Psoas muscle (tissue), 8 donors: ENCODE results near the gene TRPV3. TPM values are rescaled to one million over a fixed set of nuclear protein-coding genes. Genes with fewer than 3 reads are reported as not detected.
"Not testable (repeated sequence)": the region's sequence is repeated elsewhere in the genome, so short reads cannot be mapped to it uniquely, and the experiment has no call there.

Source experiments
- ATAC-seq, 4 donors: fragments of 200-7000 bp; cut with Tn5 transposase; one replicate each; pipeline ENCODE4 v1.9.1; 2020; ENCODE audit warnings: moderate library complexity in 3 of 4, mild to moderate bottlenecking in 2 of 4
- DNase-seq, 2 donors: peaks; one replicate each; pipeline ENCODE4 v3.0.0-alpha.2; 2020
- H3K27ac ChIP-seq: fragments of 200-600 bp; one replicate; pipeline ENCODE4 v1.8.0; 2022
- H3K27me3 ChIP-seq, 3 donors: fragments of 200-600 bp in 1 of 3; one replicate each; pipeline versions ENCODE4 v1.6.1 to v1.8.0; 2013 to 2022; ENCODE audit warnings: low read length in 2 of 3, mild to moderate bottlenecking in 2 of 3, moderate library complexity in 1 of 3; ENCODE audit not compliant: insufficient read depth in 3 of 3
- H3K36me3 ChIP-seq, 2 donors: fragments of 200-600 bp in 1 of 2; one replicate each; pipeline versions ENCODE4 v1.6.1 to v1.8.0; 2013 to 2022; ENCODE audit warnings: low read depth in 1 of 2, mild to moderate bottlenecking in 1 of 2, moderate library complexity in 1 of 2; ENCODE audit not compliant: insufficient read depth in 1 of 2
- H3K4me1 ChIP-seq: fragments of 200-600 bp; one replicate; pipeline ENCODE4 v1.8.0; 2022
- H3K4me3 ChIP-seq: fragments of 200-600 bp; one replicate; pipeline ENCODE4 v1.8.0; 2022; ENCODE audit warnings: mild to moderate bottlenecking
- H3K9me3 ChIP-seq: fragments of 200-600 bp; one replicate; pipeline ENCODE4 v1.8.0; 2022
- CTCF ChIP-seq: fragments of 200-600 bp; IDR thresholded peaks from one replicate; pipeline ENCODE4 v1.8.0; 2022; ENCODE audit warnings: antibody characterized with exemption
- WGBS, 3 donors: extraction: QIAGEN DNeasy Blood & Tissue Kit; methylation state at CpG; one replicate each; pipeline versions ENCODE4 v1.1.6 to v1.1.7; 2013; 5-methylcytosine and 5-hydroxymethylcytosine counted together
- intact Hi-C, 2 donors: fragments of 100-400 bp; cut with DNase I; formaldehyde crosslinking; loops; one replicate each; pipeline versions ENCODE4 v1.11.0 to v1.14.2; 2022
- polyA plus RNA-seq, 3 donors: library from polyadenylated mRNA; stranded (reverse); fragments of 200-250 nt; gene quantifications; one replicate each; pipeline ENCODE4 v1.2.3, GENCODE V29; 2013
- total RNA-seq, 4 donors: library from RNA; stranded (reverse); fragmentation: NEBNext Ultra II Directional in 2 of 4; extraction: Animal tissue kit (Norgen Biotek cat#: 25700) in 2 of 4; gene quantifications; one replicate each; pipeline versions ENCODE4 v1.2.1 to v1.2.4, GENCODE V29; 2021 to 2023
- donor health status: healthy with polysubstance abuse.
- donor health status: DM: no; HTN: no; CAD: no; lungs with moderate emphysema.
- donor health status: Bipolar disorder and iron deficiency.
- donor health status: healthy.
- donor health status: DM: yes; HTN: yes; CAD: no.
- donor health status: DM: no; HTN: no; CAD: no.
- donor health status: DM: no; HTN: no; CAD: no.
- donor health status: DM: yes; HTN: yes; CAD: no.

Gene TRPV3
- total and polyA plus RNA-seq, 7 donors: 0.32 to 10.1 (median 0.71) TPM

- H3K9me3 ChIP-seq: no peaks in the 10 kb centered on the region
- no peak overlapping the region for H3K27ac ChIP-seq
- intact Hi-C loops: no loop called here
- DNase-seq (no peak), ATAC-seq (no peak)
- 93 to 97% (median 94%) methylated on average over 5 of the region's 5 CpGs for WGBS, 3 donors
- H3K4me3 ChIP-seq: no peak overlapping the region
- TF ChIP-seq CTCF: no peak
- no peaks in the 10 kb centered on the region for H3K4me1 ChIP-seq
- no peaks in the 10 kb centered on the region for H3K27me3 ChIP-seq
- no peaks in the 10 kb centered on the region for H3K36me3 ChIP-seq
These were observed 30.1 kb downstream of the TRPV3 start for GRCh38 chr17:3527468-3527867.

- DNase-seq: no peak
- Histone ChIP-seq H3K9me3 (no peaks in the 10 kb centered on the region), H3K36me3 (no peaks in the 10 kb centered on the region), H3K4me3 (no peak overlapping the region), H3K27me3 (no peaks in the 10 kb centered on the region), H3K4me1 (no peaks in the 10 kb centered on the region), H3K27ac (no peak overlapping the region)
- intact Hi-C loops: no loop called here
- no peak for ATAC-seq
- 77 to 84% (median 78%) methylated on average over 9 to 10 of the region's 10 CpGs for WGBS, 3 donors
- no peak for TF ChIP-seq CTCF
These were observed 30.6 kb downstream of the TRPV3 start for GRCh38 chr17:3526971-3527370.

- WGBS, 3 donors: 90 to 95% (median 91%) methylated on average over 12 of the region's 12 CpGs
- Histone ChIP-seq H3K27ac (no peak overlapping the region), H3K27me3 (no peaks in the 10 kb centered on the region), H3K9me3 (no peaks in the 10 kb centered on the region), H3K4me1 (no peaks in the 10 kb centered on the region), H3K36me3 (no peaks in the 10 kb centered on the region), H3K4me3 (no peak overlapping the region)
- ATAC-seq (no peak), DNase-seq (no peak)
- intact Hi-C loops: no loop called here
- TF ChIP-seq CTCF: no peak
These were observed 31.1 kb downstream of the TRPV3 start for GRCh38 chr17:3526491-3526890.

- H3K4me1 ChIP-seq: no peaks in the 10 kb centered on the region
- H3K27me3 ChIP-seq: no peaks in the 10 kb centered on the region
- no peak overlapping the region for H3K4me3 ChIP-seq
- intact Hi-C loops: no loop called here
- WGBS, 3 donors: 88 to 92% (median 91%) methylated on average over 13 of the region's 13 CpGs
- H3K36me3 ChIP-seq: no peaks in the 10 kb centered on the region
- no peak for DNase-seq
- TF ChIP-seq CTCF: no peak
- ATAC-seq: no peak
- no peaks in the 10 kb centered on the region for H3K9me3 ChIP-seq
- no peak overlapping the region for H3K27ac ChIP-seq
These were observed 33.6 kb downstream of the TRPV3 start for GRCh38 chr17:3524024-3524423.

- 93 to 96% (median 96%) methylated on average over 4 of the region's 4 CpGs for WGBS, 3 donors
These were observed 38.1 kb downstream of the TRPV3 start for GRCh38 chr17:3519472-3519871.

More at GRCh38 chr17:3519472-3519871, 38.1 kb downstream of the TRPV3 start:
- intact Hi-C loops, H3K27ac ChIP-seq, H3K27me3 ChIP-seq, DNase-seq, H3K4me1 ChIP-seq, H3K4me3 ChIP-seq, H3K9me3 ChIP-seq, H3K36me3 ChIP-seq, ATAC-seq: not testable (repeated sequence)
